ENCODE measurements around the gene ZNF600.
"Not testable (repeated sequence)": the region's sequence is repeated elsewhere in the genome, so short reads cannot be mapped to it uniquely, and the experiment has no call there.

ZNF600 gene

GRCh38 chr19:52743091-52743490 lies 43.5 kb downstream of the ZNF600 start:
- DNase-seq (ENCODE audit: insufficient read length, low spot score) (no peak), FAIRE-seq (no peak)
- TF ChIP-seq, protein P1, sequence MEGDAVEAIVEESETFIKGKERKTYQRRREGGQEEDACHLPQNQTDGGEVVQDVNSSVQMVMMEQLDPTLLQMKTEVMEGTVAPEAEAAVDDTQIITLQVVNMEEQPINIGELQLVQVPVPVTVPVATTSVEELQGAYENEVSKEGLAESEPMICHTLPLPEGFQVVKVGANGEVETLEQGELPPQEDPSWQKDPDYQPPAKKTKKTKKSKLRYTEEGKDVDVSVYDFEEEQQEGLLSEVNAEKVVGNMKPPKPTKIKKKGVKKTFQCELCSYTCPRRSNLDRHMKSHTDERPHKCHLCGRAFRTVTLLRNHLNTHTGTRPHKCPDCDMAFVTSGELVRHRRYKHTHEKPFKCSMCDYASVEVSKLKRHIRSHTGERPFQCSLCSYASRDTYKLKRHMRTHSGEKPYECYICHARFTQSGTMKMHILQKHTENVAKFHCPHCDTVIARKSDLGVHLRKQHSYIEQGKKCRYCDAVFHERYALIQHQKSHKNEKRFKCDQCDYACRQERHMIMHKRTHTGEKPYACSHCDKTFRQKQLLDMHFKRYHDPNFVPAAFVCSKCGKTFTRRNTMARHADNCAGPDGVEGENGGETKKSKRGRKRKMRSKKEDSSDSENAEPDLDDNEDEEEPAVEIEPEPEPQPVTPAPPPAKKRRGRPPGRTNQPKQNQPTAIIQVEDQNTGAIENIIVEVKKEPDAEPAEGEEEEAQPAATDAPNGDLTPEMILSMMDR (IDR thresholded peaks at IDR 0.05; ENCODE audit: insufficient read depth, missing control alignments): no peak

GRCh38 chr19:52742516-52742915 lies 44.1 kb downstream of the ZNF600 start:
- TF ChIP-seq, protein P1 (IDR thresholded peaks at IDR 0.05; ENCODE audit: insufficient read depth, missing control alignments): no peak
- no peak for DNase-seq (ENCODE audit: insufficient read length, low spot score)
- no peak for FAIRE-seq

DNA sequence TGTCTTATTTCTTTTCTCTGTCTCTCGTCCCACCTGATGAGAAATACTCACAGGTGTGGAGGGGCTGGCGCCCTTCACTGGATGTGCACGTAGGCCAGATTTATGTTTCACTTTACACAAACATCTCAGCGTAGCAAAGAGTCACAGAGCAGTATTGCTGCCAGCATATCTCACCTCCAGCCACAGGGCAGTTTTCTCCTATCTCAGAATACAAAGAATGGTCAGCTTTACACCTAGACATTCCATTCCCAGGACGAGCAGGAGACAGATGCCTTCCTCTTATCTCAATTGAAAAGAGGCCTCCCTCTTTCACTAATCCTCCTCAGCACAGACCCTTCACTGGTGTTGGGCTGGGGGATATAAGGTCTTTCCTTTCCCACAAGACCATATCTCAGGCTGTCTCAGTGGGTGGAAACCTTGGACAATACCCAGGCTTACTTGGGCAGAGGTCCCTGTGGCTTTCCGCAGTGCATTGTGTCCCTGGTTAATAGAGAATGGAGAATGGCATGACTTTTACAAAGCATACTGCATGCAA lies 44.6 kb downstream of the ZNF600 start:
- FAIRE-seq (no peak), DNase-seq (ENCODE audit: insufficient read length, low spot score) (no peak)
- TF ChIP-seq, protein P1 (IDR thresholded peaks at IDR 0.05; ENCODE audit: insufficient read depth, missing control alignments): no peak

- DNase-seq (ENCODE audit: insufficient read length, low spot score); FAIRE-seq: not testable (repeated sequence)
These were observed 45.2 kb downstream of the ZNF600 start for GRCh38 chr19:52741371-52741770.

DNA sequence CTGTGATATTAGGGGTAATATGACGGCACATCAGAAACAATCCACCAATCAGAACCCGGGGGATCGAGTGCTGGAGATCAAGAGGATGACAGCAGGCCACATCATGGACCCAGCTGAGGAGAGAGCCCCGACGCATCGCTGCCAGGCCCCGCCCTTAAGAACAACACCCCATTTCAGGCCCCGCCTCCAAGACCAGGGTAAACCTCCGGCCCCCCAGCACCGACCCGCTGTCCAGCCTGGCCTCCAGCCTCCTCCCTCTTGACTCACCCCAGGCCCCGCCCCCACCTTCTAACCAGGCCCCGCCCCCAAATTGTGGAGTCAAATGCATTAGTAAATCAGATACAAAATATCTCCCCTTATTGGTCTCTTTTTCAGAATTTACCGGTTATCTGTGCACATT lies 47.0 kb downstream of the ZNF600 start:
- DNase-seq (ENCODE audit: insufficient read length, low spot score) (no peak), FAIRE-seq (no peak)

DNA sequence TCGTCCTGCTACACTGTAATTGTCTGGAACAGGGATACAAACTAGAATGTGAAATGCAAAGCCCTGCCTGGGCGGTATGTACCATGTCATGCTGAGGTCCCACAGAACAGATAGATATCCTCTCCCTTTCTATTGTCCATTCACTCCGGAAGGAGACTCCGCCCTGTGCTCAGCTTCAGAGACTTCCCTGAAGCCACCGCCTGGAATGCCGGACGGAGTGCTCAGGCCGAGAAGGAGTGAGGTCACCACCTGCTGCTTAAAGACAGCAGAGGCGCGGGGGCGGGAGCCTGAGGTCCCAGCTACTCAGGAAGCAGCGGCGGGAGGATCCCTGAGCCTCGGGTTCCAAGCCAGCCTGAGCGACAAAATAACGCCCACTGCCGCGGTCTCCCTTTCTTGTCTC lies 50.9 kb downstream of the ZNF600 start:
- TF ChIP-seq, protein P1 (IDR thresholded peaks at IDR 0.05; ENCODE audit: insufficient read depth, missing control alignments): no peak
- FAIRE-seq (no peak), DNase-seq (ENCODE audit: insufficient read length, low spot score) (no peak)

More for the DNA sequence above, 47.0 kb downstream of the ZNF600 start:
- TF ChIP-seq, protein P1 (IDR thresholded peaks at IDR 0.05; ENCODE audit: insufficient read depth, missing control alignments): no peak

- DNase-seq (ENCODE audit: insufficient read length, low spot score) (peak; percentile 78), FAIRE-seq (no peak)
- TF ChIP-seq, protein P1 (IDR thresholded peaks at IDR 0.05; ENCODE audit: insufficient read depth, missing control alignments): peak; percentile 40
These were observed 51.5 kb downstream of the ZNF600 start, which contains the start of gene ZNF611 for GRCh38 chr19:52734893-52735661. Gene ZNF611 (minus strand): TSS chr19:52735044. CDS start chr19:52715894, 19,150 bp downstream.
